LNCaP clone FGC (cell line): Measurements from ENCODE around the gene C2CD4D.

Experiments used
- DNase-seq: peaks from one replicate; pipeline ENCODE4 v3.0.0-alpha.2; 2011; ENCODE audit warnings: low read depth
- H3K4me3 ChIP-seq: 2 replicates; pipeline ENCODE4 v1.5.1; 2011; ENCODE audit warnings: mild to moderate bottlenecking, low read depth, low read length, control low read depth
- CTCF ChIP-seq: IDR thresholded peaks from 2 replicates; pipeline ENCODE4 v1.5.1; 2012; ENCODE audit warnings: mild to moderate bottlenecking; ENCODE audit not compliant: control insufficient read depth, insufficient read depth; ENCODE audit errors: extremely low read depth

Gene C2CD4D

GRCh38 chr1:151819976-151820623, 19.5 kb downstream of the C2CD4D start:
- DNase-seq = no peak
- no peak overlapping the region for H3K4me3 ChIP-seq
- no peak for TF ChIP-seq CTCF

- DNase-seq = no peak
- no peak for TF ChIP-seq CTCF
- H3K4me3 ChIP-seq = no peak overlapping the region
These were observed 20.3 kb downstream of the C2CD4D start for GRCh38 chr1:151819227-151819835.

DNA sequence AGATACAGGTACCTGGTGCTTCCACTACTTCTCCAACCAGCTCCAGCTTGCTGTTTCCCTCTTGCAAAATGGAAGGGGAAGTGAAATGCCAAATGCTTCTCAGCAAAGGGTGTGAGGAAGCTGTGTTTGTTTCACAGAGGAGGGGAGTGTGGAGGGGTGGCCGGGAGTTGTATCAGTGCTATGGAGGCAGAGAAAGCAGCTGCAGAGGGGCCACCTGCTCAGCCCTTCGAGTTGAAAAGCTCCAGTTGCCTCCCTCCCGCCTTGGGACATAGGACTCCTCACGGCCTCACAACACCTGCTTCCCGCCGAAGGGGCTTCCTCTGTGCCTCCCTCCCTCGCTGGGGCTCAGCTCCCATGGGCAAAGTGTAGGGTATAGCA, 22.3 kb downstream of the C2CD4D start:
- no peak overlapping the region for H3K4me3 ChIP-seq
- DNase-seq = no peak
- TF ChIP-seq CTCF = no peak

GRCh38 chr1:151816548-151817352, 22.9 kb downstream of the C2CD4D start:
- no peak for TF ChIP-seq CTCF
- DNase-seq = no peak
- no peak overlapping the region for H3K4me3 ChIP-seq

- no peak for DNase-seq
These were observed 23.8 kb downstream of the C2CD4D start for GRCh38 chr1:151815716-151816327.

More at GRCh38 chr1:151815716-151816327, 23.8 kb downstream of the C2CD4D start:
- no peak for TF ChIP-seq CTCF
- no peak overlapping the region for H3K4me3 ChIP-seq
